SHP77 treated with DMSO at 0.1 percent for 48 hours (cell line): ENCODE measurements around the gene TDRD9.

ENCODE experiments used
- DNase-seq: peaks from one replicate; lab custom pipeline; 2025; lab: John Stamatoyannopoulos, UW

TDRD9 gene

GRCh38 chr14:104091061-104091926, 163.0 kb downstream of the TDRD9 start:
- no peak for DNase-seq

GRCh38 chr14:104091927-104092771, 163.9 kb downstream of the TDRD9 start:
- DNase-seq: no peak

- DNase-seq: no peak
These were observed 164.7 kb downstream of the TDRD9 start for GRCh38 chr14:104092931-104093365.

- no peak for DNase-seq
These were observed 165.3 kb downstream of the TDRD9 start for GRCh38 chr14:104093366-104094055.

GRCh38 chr14:104094056-104094708, 165.9 kb downstream of the TDRD9 start:
- no peak for DNase-seq

- DNase-seq: no peak
These were observed 166.6 kb downstream of the TDRD9 start for GRCh38 chr14:104094709-104095425.

GRCh38 chr14:104095426-104096310, 167.4 kb downstream of the TDRD9 start:
- no peak for DNase-seq

- DNase-seq: no peak
These were observed 168.1 kb downstream of the TDRD9 start for GRCh38 chr14:104096318-104096717.

- DNase-seq: no peak
These were observed 168.8 kb downstream of the TDRD9 start for GRCh38 chr14:104096751-104097700.

GRCh38 chr14:104098272-104099095, 170.2 kb downstream of the TDRD9 start:
- DNase-seq: no peak

- DNase-seq: no peak
These were observed 171.1 kb downstream of the TDRD9 start for GRCh38 chr14:104099096-104100041.

- no peak for DNase-seq
These were observed 172.2 kb downstream of the TDRD9 start for GRCh38 chr14:104100171-104101085.

- no peak for DNase-seq
These were observed 172.9 kb downstream of the TDRD9 start for GRCh38 chr14:104101086-104101621.

GRCh38 chr14:104101651-104102281, 173.5 kb downstream of the TDRD9 start:
- DNase-seq: no peak
